HG03469 (cell line): ENCODE results near the gene PLEKHG4.

Experiments used
- ATAC-seq: cut with Tn5 transposase; IDR thresholded peaks from one replicate; pipeline ENCODE4 v1.9.1; 2021; ENCODE audit warnings: mild to moderate bottlenecking, moderate library complexity, moderate number of reproducible peaks; ENCODE audit not compliant: unreplicated experiment

Gene PLEKHG4

GRCh38 chr16:67245674-67246080 is 33.7 kb upstream of the PLEKHG4 start:
- no peak for ATAC-seq

- ATAC-seq, result no peak
Measured at GRCh38 chr16:67246081-67246755, 33.1 kb upstream of the PLEKHG4 start.

GRCh38 chr16:67246756-67247191 is 32.6 kb upstream of the PLEKHG4 start:
- no peak for ATAC-seq

- ATAC-seq, result peak; percentile 31
Measured at GRCh38 chr16:67247192-67248072, 31.9 kb upstream of the PLEKHG4 start, which contains the start of gene FHOD1. FHOD1 (minus strand) TSS chr16:67247481; CDS start chr16:67247410, 71 bp downstream.

GRCh38 chr16:67248073-67248400 is 31.3 kb upstream of the PLEKHG4 start:
- no peak for ATAC-seq

GRCh38 chr16:67248401-67249177 is 30.7 kb upstream of the PLEKHG4 start, which contains the start of gene SLC9A5:
SLC9A5 (plus strand) TSS chr16:67248979; CDS start chr16:67249015, 36 bp downstream.
- ATAC-seq, result no peak

GRCh38 chr16:67249178-67250044 is 29.9 kb upstream of the PLEKHG4 start:
- ATAC-seq, result no peak

GRCh38 chr16:67250045-67250327 is 29.3 kb upstream of the PLEKHG4 start:
- ATAC-seq, result no peak

GRCh38 chr16:67252609-67253497 is 26.5 kb upstream of the PLEKHG4 start:
- no peak for ATAC-seq

GRCh38 chr16:67254801-67255552 is 24.4 kb upstream of the PLEKHG4 start:
- no peak for ATAC-seq

GRCh38 chr16:67255553-67256221 is 23.6 kb upstream of the PLEKHG4 start:
- no peak for ATAC-seq

- no peak for ATAC-seq
Measured at GRCh38 chr16:67256701-67257230, 22.6 kb upstream of the PLEKHG4 start.

- ATAC-seq, result no peak
Measured at GRCh38 chr16:67257486-67258160, 21.7 kb upstream of the PLEKHG4 start.

- no peak for ATAC-seq
Measured at GRCh38 chr16:67258161-67258835, 21.0 kb upstream of the PLEKHG4 start.

GRCh38 chr16:67259705-67260104 is 19.6 kb upstream of the PLEKHG4 start:
- ATAC-seq, result no peak

GRCh38 chr16:67260426-67261063 is 18.8 kb upstream of the PLEKHG4 start:
- no peak for ATAC-seq
